Measurements from ENCODE around the gene LDLRAD4.

DNA sequence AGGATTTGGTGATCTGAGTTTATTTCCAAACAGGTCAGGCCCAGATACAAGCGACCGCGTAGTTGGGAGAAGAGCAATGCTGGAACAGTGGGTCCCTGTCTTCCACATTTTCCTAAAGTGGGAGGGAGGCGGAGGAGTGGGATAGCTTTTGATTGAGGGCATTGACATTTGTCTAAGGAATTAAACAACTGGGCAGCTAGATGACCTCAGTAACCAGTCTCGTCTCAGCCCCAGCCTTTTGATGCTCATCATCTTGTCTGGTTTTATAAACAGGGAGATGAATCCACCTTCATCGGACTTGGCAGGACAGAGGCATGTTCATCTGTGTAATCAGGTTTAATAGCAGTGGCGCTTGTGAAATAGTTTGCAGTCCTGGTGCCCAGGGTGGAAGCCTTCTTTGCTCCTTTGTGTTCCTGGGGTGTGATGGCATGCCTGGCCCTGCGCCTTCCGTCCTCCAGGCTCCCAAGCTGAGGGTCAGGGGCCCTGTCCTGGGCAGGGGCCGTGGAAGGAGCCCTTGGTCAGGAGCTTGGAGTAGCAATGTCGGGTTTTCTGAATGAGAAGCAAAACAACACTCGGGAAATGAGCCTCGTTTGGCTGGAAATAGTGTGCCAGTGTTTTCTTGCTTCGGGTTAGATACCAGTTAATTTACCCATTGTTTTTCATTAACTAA is 314.0 kb downstream of the LDLRAD4 start:
- TF ChIP-seq, protein P1, sequence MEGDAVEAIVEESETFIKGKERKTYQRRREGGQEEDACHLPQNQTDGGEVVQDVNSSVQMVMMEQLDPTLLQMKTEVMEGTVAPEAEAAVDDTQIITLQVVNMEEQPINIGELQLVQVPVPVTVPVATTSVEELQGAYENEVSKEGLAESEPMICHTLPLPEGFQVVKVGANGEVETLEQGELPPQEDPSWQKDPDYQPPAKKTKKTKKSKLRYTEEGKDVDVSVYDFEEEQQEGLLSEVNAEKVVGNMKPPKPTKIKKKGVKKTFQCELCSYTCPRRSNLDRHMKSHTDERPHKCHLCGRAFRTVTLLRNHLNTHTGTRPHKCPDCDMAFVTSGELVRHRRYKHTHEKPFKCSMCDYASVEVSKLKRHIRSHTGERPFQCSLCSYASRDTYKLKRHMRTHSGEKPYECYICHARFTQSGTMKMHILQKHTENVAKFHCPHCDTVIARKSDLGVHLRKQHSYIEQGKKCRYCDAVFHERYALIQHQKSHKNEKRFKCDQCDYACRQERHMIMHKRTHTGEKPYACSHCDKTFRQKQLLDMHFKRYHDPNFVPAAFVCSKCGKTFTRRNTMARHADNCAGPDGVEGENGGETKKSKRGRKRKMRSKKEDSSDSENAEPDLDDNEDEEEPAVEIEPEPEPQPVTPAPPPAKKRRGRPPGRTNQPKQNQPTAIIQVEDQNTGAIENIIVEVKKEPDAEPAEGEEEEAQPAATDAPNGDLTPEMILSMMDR (conservative IDR thresholded peaks at IDR 0.05): no peak
- no peak for TF ChIP-seq EZH2 (IDR thresholded peaks at IDR 0.05; ENCODE audit: low read depth)

All from PC-9 (cell line).